Measurements from ENCODE around the gene SELENOV.
"Not testable (repeated sequence)": the region's sequence is repeated elsewhere in the genome, so short reads cannot be mapped to it uniquely, and the experiment has no call there.

SELENOV gene

GRCh38 chr19:39471756-39472536 lies 43.0 kb upstream of the SELENOV start:
- H3K4me3 ChIP-seq (ENCODE audit: low read depth, low read length): no peak overlapping the region
- no peak for TF ChIP-seq CTCF (IDR thresholded peaks at IDR 0.05; ENCODE audit: insufficient read depth, low read depth, low read length, missing control alignments)
- DNase-seq (ENCODE audit: low read depth): no peak

- no peak for DNase-seq (ENCODE audit: low read depth)
- no peak overlapping the region for H3K4me3 ChIP-seq (ENCODE audit: low read depth, low read length)
- no peak for TF ChIP-seq CTCF (IDR thresholded peaks at IDR 0.05; ENCODE audit: insufficient read depth, low read depth, low read length, missing control alignments)
These were observed 42.0 kb upstream of the SELENOV start for GRCh38 chr19:39472746-39473442.

- no peak for TF ChIP-seq CTCF (IDR thresholded peaks at IDR 0.05; ENCODE audit: insufficient read depth, low read depth, low read length, missing control alignments)
- no peak overlapping the region for H3K4me3 ChIP-seq (ENCODE audit: low read depth, low read length)
- DNase-seq (ENCODE audit: low read depth): no peak
These were observed 41.4 kb upstream of the SELENOV start for GRCh38 chr19:39473443-39473960.

GRCh38 chr19:39474139-39474620 lies 40.8 kb upstream of the SELENOV start:
- peak; percentile 92 for TF ChIP-seq CTCF (IDR thresholded peaks at IDR 0.05; ENCODE audit: insufficient read depth, low read depth, low read length, missing control alignments)
- H3K4me3 ChIP-seq (ENCODE audit: low read depth, low read length): no peak overlapping the region
- peak; percentile 59 for DNase-seq (ENCODE audit: low read depth)

GRCh38 chr19:39475748-39476147 lies 39.2 kb upstream of the SELENOV start:
- DNase-seq (ENCODE audit: low read depth): no peak

GRCh38 chr19:39479319-39479801 lies 35.6 kb upstream of the SELENOV start:
- DNase-seq (ENCODE audit: low read depth); H3K4me3 ChIP-seq (ENCODE audit: low read depth, low read length): not testable (repeated sequence)

More at GRCh38 chr19:39475748-39476147, 39.2 kb upstream of the SELENOV start:
- H3K4me3 ChIP-seq (ENCODE audit: low read depth, low read length): no peak overlapping the region
- TF ChIP-seq CTCF (IDR thresholded peaks at IDR 0.05; ENCODE audit: insufficient read depth, low read depth, low read length, missing control alignments): no peak

- DNase-seq (ENCODE audit: low read depth): no peak
- TF ChIP-seq CTCF (IDR thresholded peaks at IDR 0.05; ENCODE audit: insufficient read depth, low read depth, low read length, missing control alignments): no peak
- peak overlapping the region; percentile 71 for H3K4me3 ChIP-seq (ENCODE audit: low read depth, low read length)
These were observed 35.0 kb upstream of the SELENOV start for GRCh38 chr19:39479916-39480315.
